ENCODE measurements around the gene HAPLN3.

HAPLN3 gene

GRCh38 chr15:88894348-88894818, 961 bp downstream of the HAPLN3 start:
- no peaks in the 10 kb centered on the region for H3F3A ChIP-seq (ENCODE audit: low read depth)
- no peaks in the 10 kb centered on the region for H3K79me2 ChIP-seq (ENCODE audit: insufficient read depth, low read length)
- peaks cover 23% of the 10 kb centered on the region for H3K4me1 ChIP-seq (ENCODE audit: insufficient read depth, low read length, poor library complexity, severe bottlenecking)
- 0 out of 2 replicates have a peak overlapping the region, but pooled peaks have one; percentile 43 for H2AFZ ChIP-seq (ENCODE audit: low read length)
- H3K9me3 ChIP-seq (ENCODE audit: insufficient read depth, low read depth, low read length), result no peaks in the 10 kb centered on the region
- no peaks in the 10 kb centered on the region for H3K27me3 ChIP-seq (ENCODE audit: insufficient read depth, low read length, poor library complexity, severe bottlenecking)
- H3K9me2 ChIP-seq (replicated peaks; ENCODE audit: low read depth, low read length), result no peaks in the 10 kb centered on the region
- H3K4me2 ChIP-seq (ENCODE audit: low read depth, low read length, poor library complexity, severe bottlenecking), result peak overlapping the region; percentile 80
- peak overlapping the region; percentile 27 for H3K9ac ChIP-seq (ENCODE audit: low read depth, low read length, poor library complexity, severe bottlenecking)
- no peak for TF ChIP-seq EZH2phosphoT487 (IDR thresholded peaks at IDR 0.05; ENCODE audit: borderline replicate concordance)
- TF ChIP-seq CTCF (conservative IDR thresholded peaks at IDR 0.05; ENCODE audit: low read length), result peak; percentile 68
- H4K20me1 ChIP-seq (ENCODE audit: insufficient read depth, low read length, poor library complexity, severe bottlenecking), result peaks cover 2% of the 10 kb centered on the region
- H3K36me3 ChIP-seq (ENCODE audit: insufficient read depth, low read length), result no peaks in the 10 kb centered on the region; the same call in 1 of the 2 replicates
- H3K4me3 ChIP-seq (ENCODE audit: low read length, poor library complexity, severe bottlenecking), result peak overlapping the region; percentile 72

GRCh38 chr15:88891540-88892254, 3.6 kb downstream of the HAPLN3 start:
- Histone ChIP-seq H3K36me3 (ENCODE audit: insufficient read depth, low read length) (no peaks in the 10 kb centered on the region), H3K79me2 (ENCODE audit: insufficient read depth, low read length) (no peaks in the 10 kb centered on the region), H3F3A (ENCODE audit: low read depth) (no peaks in the 10 kb centered on the region), H3K4me1 (ENCODE audit: insufficient read depth, low read length, poor library complexity, severe bottlenecking) (peaks cover 12% of the 10 kb centered on the region), H3K4me2 (ENCODE audit: low read depth, low read length, poor library complexity, severe bottlenecking) (no peak overlapping the region), H3K4me3 (ENCODE audit: low read length, poor library complexity, severe bottlenecking) (no peak overlapping the region), H4K20me1 (ENCODE audit: insufficient read depth, low read length, poor library complexity, severe bottlenecking) (peaks cover 2% of the 10 kb centered on the region), H3K9me2 (replicated peaks; ENCODE audit: low read depth, low read length) (no peaks in the 10 kb centered on the region), H3K27me3 (ENCODE audit: insufficient read depth, low read length, poor library complexity, severe bottlenecking) (no peaks in the 10 kb centered on the region), H3K9me3 (ENCODE audit: insufficient read depth, low read depth, low read length) (no peaks in the 10 kb centered on the region), H3K9ac (ENCODE audit: low read depth, low read length, poor library complexity, severe bottlenecking) (no peak overlapping the region), H2AFZ (ENCODE audit: low read length) (no peak overlapping the region)
- TF ChIP-seq CTCF (conservative IDR thresholded peaks at IDR 0.05; ENCODE audit: low read length), result no peak
- TF ChIP-seq EZH2phosphoT487 (IDR thresholded peaks at IDR 0.05; ENCODE audit: borderline replicate concordance), result no peak

GRCh38 chr15:88890495-88890894, 4.8 kb downstream of the HAPLN3 start:
- no peak overlapping the region for H3K9ac ChIP-seq (ENCODE audit: low read depth, low read length, poor library complexity, severe bottlenecking)
- no peaks in the 10 kb centered on the region for H3K79me2 ChIP-seq (ENCODE audit: insufficient read depth, low read length)
- H4K20me1 ChIP-seq (ENCODE audit: insufficient read depth, low read length, poor library complexity, severe bottlenecking), result peaks cover 2% of the 10 kb centered on the region
- H3K36me3 ChIP-seq (ENCODE audit: insufficient read depth, low read length), result no peaks in the 10 kb centered on the region
- H3K4me2 ChIP-seq (ENCODE audit: low read depth, low read length, poor library complexity, severe bottlenecking), result no peak overlapping the region
- TF ChIP-seq EZH2phosphoT487 (IDR thresholded peaks at IDR 0.05; ENCODE audit: borderline replicate concordance) (no peak), CTCF (conservative IDR thresholded peaks at IDR 0.05; ENCODE audit: low read length) (no peak)
- no peak overlapping the region for H3K4me3 ChIP-seq (ENCODE audit: low read length, poor library complexity, severe bottlenecking)
- H3K9me3 ChIP-seq (ENCODE audit: insufficient read depth, low read depth, low read length), result no peaks in the 10 kb centered on the region
- H3K9me2 ChIP-seq (replicated peaks; ENCODE audit: low read depth, low read length), result no peaks in the 10 kb centered on the region
- H3F3A ChIP-seq (ENCODE audit: low read depth), result no peaks in the 10 kb centered on the region
- no peak overlapping the region for H2AFZ ChIP-seq (ENCODE audit: low read length)
- H3K27me3 ChIP-seq (ENCODE audit: insufficient read depth, low read length, poor library complexity, severe bottlenecking), result no peaks in the 10 kb centered on the region
- peaks cover 5% of the 10 kb centered on the region for H3K4me1 ChIP-seq (ENCODE audit: insufficient read depth, low read length, poor library complexity, severe bottlenecking)
